Non-pigmented ciliary epithelial cell (primary cell): ENCODE results near the gene P4HB.

ENCODE experiments used
- DNase-seq: peaks from one replicate; pipeline ENCODE4 v3.0.0-alpha.2; 2010; ENCODE audit warnings: low read depth

The P4HB gene

DNA sequence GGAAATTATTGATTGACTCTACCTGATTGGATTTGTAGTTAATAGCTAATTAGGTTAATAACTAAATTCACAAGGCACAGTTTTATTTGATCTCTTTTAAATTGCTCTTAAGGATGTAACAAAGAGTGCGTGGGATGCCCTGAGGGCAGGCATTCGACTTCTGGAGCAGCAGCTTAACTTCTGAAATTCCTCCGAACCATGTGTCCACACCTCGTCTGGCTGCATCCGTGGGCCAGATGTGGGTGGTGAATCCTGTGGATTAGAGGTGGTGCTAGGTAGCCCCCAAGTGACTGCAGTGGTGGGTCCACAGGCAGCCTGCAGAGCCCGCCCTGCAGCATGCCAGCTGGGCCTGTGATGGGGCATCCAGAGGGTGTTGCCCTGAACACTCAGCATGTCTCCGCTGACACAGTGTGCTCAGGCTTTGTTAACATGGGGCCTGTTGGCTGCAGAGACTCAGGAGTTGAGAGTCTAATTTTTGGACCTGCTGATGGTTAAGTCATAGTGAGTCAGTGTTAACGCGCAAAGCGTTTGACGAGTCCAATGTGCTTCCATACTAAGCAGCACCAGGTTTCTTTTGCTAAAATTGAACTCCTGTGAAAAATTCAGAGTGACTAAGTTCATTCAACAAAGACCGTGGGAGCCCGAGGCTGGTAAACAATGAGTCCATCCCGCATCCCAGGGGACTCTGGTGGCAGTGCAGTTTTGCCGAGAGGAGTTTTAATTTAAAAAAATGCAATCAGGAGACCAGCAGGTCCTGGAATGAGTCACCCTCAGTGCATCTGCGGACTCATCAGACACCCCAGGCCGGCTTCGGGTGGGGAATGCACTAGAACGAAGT, 37.9 kb upstream of the P4HB start:
- peak; percentile 82 for DNase-seq

DNA sequence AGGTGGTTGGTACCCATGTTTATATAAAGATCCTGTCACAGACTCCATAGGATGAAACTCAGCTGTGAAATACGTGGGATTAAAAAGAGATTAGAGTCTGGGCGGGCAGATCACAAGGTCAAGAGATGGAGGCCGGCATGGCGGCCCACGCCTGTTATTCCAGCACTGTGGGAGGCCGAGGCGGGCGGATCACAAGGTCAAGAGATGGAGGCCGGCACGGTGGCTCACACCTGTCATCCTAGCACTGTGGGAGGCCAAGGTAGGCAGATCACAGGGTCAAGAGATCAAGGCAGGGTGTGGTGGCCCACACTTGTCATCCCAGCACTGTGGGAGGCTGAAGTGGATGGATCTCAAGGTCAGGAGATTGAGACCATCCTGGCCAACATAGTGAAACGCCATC, 35.1 kb upstream of the P4HB start:
- no peak for DNase-seq

DNA sequence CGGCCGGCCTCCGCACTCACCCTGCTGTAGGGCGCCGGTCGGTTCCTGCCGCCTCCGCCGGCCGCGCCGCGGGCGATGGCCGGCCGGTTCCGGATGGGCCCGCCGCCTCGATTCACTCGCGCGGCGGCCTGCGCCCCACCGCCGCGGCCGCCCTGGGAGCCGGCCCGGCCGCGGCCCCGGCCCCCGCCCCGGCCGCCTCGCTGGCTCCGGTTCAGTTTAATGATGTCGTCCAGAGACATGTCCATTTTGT, 30.9 kb upstream of the P4HB start:
- no peak for DNase-seq

DNA sequence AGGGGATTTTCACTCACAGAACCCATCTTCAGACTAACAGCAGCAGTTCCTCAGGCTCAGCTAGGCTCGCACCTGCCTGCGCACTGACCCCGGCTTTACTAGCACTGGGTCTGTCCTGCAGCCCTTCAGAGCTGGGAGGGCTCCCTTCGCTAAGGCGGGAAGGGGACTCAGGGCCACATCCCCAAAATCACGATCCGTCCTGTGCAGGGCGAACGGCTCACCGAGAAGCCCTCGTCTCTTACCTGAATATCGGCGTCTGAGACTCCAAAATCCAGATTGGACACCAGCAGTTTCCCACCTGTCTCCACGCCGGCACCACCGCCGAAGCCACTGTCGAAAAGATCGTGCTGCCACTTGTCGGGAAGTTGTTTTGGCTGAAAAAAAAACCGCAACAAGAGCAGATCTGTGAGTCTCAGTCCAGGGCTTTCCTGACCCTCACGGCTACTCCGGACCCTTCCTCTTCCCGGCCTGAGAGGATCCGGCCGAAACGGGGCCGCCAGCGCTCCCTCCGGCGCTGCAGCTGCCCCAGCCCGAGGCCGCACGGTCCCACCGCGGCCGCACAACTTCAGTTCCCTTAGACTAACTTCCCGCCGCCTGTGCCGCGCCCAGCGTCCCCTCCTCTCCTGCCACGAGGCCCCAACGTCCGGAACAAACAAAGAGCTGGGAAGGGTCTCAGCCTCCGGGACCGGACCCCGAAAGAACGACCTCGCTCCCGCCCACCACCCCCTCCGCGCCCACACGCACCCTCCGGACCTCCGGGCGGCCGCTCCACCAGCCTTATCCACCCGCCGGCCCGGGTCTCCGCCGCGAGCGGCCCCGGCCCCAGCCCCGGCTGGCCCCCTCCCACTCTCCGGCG, 30.3 kb upstream of the P4HB start:
- DNase-seq, result no peak

DNA sequence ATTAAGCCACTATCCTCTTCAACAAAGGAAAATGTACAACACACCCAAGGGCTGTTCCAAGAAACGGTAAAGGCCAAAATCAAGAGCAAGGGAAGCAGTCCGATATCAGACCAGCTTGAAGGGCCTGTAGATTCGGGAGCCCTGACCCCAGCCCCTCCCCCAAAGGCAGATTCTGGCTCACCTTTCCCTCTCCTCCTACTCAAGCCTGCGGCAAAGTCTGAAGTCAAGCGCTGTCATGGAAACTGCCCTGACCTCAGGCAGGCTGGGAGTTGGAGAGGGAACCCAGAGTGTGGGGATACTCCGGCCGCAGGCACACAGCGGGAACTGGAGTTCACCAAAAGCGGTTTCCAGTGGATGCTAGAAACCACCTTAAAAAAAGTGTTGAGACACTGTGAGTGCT, 29.3 kb upstream of the P4HB start:
- no peak for DNase-seq

DNA sequence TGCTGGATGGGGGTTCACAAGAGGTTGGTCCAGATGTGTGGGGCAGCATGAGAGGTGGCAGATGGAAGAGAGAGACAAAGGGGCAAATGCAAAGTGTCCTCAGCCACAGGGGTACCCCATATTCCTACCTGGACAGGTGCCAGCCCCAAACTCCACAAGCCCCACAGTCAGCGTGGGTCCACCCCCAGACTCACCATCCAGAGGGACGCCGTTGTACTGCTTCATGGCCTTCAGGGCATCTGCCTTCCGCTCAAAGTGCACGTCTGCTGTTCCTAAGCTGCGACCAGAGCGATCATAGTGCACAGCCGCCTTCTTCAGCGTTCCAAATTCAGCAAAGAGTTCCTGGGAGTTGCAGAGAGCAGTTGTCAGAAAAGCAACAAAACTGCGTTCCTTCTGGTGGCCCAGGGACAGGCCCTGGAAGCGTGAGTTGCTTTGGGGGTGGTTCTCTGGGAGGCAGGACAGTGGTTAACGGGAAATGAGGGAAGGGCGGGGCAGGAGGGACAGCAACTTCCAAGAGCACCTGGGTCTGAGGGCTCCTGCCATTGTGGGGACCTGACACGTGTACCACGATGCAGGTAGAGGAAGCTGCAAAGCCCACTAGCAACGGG, 28.8 kb upstream of the P4HB start:
- no peak for DNase-seq

DNA sequence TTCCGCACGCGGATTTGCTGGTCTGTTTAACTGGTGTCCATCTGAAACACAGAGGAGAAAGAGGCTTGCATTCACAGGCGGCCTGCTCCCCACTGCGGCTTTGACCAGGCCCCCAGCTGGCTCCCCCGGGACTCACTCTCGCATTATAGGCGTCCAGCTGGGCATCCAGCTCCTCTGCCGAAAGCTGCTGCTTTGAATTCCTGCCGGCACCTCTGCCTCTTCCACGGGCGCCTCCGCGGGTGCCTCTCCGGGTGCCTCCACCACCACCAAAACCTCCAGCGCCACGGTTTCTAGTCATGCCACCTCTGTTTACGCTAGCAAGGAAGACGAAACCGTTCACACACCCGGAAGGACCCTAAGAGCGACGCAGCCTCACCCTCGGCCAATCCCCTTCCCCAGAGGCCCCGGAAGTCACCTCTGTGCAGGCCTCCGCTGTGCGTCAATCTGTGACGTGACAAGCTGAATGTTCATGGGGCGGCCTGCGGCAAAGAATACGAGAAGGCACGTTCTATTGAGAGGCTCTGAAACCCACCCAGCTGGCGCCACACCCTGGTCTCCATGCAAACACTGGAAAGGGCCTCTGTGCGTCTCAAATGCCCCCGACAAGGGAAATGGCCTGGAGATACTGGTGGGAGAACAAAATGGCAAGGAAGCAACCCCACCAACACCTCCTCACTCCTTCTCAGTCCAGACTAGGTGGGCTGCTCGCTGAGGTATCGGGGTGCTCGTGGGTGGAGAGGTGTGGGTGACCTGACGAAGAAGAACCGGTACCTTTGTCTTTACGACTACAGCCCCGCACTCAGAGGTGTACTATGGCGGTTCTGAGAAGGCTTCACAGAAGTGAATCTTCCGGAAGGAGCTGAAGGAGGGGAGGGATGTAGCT, 28.0 kb upstream of the P4HB start:
- DNase-seq, result no peak

DNA sequence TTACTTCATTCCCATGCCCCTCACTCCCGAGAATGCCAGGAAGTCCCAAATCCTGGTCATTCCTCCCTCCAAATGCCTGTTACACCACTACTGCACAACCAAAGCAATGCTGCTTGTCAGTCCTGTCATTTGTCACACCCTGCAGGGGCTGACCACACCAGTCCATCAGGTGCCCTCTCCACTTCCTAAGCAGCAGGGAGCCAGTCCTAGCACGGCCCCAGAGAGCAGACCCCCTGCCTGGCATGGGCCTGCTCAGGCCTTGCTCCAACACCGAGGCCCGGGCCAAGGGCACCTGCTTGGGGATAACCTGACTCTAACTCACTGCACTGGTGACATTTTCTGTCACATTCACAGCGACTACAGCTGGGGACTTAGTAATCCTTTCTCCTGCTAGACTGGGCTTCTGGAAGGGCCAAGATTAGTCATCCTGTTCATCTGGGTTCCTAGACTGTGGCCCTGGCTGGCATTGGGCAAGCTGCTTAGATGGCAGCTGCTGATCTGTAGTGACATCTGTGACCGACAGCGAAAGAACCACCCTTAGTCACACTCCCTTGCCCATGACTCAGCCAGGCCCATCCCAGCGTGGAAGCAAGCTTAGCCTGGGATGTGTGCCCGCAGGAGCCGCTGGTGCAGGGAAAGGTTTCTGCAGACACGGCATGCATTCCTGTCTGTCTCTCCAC, 25.7 kb upstream of the P4HB start:
- DNase-seq, result no peak

DNA sequence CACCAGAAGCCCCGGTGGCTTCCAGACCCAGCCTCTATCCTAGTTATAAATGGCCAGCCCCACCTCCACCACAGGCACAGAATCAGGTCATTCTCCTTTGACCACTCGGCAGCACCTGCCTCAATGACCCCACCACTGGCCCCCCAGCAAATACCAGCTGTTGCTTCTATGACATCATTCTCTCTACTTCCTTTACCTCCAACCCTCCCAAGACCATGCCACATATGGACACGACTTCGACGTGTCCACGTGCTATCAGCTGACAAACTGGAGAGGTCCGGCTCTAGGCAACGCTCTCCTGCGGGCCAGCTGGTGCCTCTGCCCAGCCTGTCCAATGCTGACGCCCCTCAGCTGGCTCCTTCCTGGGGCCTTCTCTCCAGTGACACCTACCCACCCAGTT, 25.1 kb upstream of the P4HB start:
- DNase-seq, result no peak

DNA sequence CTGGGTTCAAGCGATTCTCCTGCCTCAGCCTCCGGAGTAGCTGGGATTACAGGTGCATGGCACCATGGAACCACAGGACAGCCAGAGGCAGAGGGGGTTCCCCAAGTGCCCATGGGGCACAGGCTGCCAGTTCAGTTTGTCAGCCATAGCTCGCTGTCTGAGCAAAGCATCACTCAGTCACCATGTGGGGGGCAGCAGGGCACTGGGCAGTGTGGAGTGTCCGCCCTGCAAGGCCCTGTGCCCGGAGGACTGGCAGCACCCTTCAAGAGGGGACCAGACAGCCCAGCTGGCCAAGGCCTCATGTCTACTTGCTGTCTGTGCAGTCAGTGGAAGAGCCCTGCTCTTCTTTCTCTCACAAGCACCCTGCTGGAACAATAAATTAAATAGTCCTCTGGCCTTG, 24.6 kb upstream of the P4HB start:
- no peak for DNase-seq

DNA sequence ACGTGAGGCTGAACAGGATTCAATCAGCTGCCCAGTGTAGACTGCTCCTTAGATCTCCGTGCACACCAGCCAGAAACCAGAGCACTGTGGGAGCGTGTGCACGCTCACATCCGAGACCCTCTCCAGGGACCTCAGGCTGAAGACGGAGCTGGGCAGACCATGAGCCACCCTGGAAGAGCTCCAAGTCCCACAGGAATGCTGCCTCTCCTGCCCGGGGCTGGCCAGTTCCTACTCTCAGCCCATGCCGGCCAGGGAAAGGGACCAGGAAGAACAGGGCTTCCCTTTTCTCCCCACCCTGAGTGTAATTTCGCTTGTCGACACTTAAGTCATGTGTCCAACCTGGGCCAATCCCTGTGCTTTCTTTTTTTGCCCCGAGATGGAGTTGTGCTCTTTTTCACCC, 24.2 kb upstream of the P4HB start:
- DNase-seq, result no peak

DNA sequence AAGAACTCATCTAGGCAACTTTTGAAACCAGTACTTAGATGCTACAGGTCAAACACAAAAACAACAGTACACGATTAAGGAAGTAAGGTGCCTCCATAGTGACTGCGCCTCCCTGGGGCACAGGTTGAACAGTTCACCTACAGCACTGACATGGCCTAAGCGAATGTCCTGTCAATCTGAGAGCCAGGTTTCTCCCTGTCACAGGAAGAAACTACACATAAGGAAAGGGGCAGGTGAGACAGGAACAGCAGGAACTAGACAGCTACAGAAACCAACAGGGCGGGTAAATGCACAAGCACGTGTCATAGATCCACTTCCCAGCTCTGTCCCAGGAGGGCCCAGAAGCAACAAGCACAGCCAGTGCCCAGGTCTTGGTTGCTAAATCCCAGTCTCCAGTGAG, 18.8 kb upstream of the P4HB start:
- DNase-seq, result no peak

DNA sequence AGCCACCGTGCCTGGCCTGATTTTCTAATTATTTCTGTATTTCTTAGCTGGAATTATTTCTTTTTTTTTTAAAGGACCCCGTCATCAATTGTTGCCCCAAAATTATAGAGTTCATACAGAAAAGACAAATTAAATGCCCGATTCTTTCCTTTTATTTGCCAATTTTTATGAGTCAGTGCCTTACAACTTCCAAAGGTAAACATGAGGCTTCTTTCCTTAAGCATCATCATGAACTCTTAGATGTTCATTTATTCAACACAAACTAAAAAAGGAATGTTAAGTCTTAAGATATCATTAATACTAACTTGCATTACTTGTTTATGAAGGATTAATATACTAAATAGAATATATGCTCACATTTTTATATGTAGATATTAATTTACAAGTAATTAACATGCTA, 18.0 kb upstream of the P4HB start:
- DNase-seq, result no peak

DNA sequence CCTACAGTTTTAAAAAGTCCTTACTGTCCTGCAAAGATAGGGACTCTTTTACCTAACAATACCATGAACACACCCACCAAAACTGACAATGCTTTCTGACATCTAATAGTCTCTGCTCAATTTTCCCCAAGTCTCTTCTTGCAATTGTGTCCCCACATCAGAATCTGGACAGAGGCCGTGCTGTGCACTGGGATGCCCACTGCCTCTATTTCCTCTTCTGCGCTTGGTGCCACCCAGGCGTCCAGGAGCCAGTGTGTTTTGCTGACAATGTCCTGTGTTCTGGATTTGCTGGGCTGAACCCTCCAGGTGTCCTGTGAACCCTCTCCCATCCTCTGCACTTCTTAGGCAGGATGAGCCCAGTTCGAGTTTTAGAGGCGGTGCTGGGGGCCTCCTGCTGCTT, 17.2 kb upstream of the P4HB start:
- DNase-seq, result no peak

DNA sequence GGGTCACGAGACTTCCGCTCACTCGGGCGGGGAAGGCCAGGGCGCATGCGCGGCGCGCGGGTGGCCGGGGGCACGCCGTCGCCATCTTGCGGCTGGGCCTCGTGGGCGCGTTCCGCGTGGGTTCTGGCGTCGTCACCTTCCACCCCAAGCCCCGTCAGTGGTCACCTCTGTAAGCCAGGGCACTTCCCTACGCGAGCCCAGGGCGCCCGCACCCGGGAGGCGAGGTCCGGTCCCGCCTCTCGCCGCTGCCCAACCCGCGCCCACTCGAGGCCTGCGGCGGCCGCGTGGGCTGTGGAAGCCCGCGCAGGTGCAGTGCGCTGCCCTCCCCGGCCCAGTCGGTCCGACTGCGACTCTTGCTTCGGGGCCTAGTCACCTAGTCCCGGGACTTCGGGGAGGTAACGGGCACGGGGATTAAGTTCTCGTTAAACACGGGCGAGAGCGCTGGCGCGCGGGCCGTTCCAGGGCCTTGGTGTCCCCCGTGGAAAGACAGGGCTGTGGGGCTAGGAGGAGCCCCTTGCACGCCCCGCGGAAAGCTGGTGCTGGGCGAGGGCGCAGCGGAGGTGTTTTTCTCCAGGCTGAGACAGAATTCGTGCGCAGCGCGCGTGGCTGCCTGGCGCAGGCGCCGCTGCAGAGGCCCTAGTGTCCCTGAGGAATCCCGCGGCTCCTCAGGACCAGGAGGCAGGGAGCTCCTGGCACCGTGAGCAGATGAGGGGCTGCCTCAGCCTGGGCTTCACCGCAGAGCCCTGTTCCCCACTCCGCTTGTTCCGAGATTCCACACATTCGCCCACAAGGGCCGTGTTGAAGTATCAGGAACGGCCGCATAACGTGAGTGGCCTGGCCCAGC, 11.3 kb upstream of the P4HB start:
- DNase-seq, result no peak

DNA sequence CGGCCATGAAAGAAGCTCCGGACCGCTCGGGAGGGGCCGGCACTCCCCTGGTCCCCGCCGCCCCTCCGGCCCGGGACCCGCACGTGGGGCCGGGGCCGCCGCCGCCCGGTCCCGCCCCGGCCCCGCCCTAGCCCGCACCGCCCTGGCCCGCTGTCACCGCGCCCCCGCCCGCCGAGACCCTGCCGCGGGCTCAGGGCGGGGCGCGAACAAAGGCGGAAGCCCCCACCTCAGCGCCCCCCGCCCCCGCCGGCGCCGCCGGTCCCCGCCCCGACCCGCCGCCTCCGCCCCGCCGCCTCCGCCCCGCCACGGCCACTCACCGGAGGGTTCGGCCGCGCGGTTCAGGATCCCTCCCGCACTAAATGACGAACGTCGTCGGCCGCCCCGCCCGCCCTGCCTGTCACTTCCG, 10.6 kb upstream of the P4HB start, which contains the start of gene ARHGDIA:
TSS of gene ARHGDIA (minus strand) at position 357 of the 406 bp plus-strand sequence. CDS start 1,407 bp downstream, outside the sequence.
- DNase-seq, result no peak

DNA sequence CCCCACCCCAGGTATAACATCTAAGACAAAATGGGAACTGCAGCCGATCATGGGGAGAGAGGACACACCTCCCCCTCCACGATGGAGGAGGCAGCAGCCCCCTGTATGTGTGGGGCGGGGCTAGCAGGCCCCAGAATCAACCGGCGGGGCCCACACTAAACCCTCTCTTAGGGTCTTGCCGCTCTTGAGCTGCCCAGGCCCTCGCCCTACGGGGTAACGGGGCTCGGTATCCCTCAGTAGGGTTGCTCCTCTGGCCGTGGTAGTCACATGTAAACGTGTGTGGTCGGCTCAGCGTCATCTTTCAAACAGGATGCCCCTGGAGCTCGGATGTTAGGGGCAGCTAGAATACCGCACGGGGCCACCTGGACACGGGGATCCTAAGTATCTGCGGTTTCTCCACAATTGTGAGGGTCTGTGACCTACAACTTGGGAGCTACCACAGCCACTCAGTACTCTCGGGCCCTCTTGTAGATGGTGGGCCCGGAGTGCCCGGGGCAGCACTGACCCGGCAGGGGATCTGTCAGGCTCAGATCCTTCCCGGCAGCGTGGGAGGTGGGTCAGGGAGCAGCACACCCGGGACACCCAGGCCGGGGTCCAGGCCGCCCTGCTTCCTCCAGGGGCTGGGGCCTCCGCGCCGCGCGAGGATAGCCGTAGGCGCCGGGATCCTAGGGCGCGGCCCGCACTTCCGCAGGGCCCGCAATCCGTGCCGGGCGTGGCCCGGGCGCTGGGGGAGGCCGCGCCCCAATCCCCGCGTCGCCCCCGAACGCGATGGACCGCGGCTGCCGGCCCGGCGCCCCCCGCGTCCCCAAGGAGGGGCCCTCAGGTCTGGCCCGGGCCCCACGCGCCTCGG, 10.0 kb upstream of the P4HB start:
- no peak for DNase-seq

DNA sequence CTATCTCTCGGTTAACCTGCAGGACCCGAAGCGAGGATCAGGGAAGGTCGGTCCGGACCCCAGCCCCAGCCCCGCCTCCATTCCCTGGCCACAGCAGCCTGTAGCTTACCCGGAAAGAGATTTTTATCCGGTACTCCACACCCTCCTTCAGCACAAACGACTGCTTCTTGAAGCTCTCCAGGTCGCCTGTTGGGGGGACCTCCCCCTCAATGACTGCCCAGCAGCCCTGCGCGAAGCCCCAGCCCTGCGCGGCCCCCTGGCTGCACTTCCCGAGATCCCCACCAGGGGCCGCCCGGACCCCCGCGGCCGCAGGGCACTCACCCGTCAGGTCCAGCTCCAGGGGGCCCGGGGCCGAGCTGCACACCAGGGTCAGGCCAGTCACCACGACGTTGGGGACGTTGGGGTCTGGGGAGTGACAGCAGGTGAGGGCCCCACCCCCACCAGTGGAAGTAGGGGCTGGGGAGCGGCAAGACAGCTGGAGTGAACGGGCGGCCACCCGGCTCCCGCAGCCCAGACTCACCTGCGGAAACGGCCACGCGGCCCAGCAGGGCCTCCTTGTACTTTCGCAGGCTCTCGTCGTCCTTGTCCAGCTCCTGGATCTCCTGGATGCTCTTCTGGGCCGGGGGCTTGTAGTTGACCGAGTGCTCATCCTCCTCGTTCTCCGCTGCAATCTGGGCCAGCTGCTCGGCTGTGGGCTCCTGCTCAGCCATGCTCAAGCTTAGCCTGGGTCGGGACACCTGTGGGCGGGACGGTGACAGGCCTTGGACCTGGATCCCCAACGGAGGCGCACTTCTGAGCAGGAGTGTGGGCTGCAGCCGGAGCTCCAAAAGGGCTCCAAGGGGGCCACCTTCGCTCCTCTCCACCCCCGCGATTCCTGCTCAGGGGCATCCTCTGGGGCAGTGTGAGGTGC, 9.1 kb upstream of the P4HB start:
- no peak for DNase-seq
